ENCODE results near the gene CNTNAP5. TPM values are rescaled to one million over a fixed set of nuclear protein-coding genes. Genes with fewer than 3 reads are reported as not detected.

Gene CNTNAP5
- total RNA-seq, 2 donors from 2014 or later, result 0.11 TPM; not detected in 1

GRCh38 chr2:124959581-124959980 lies 934.5 kb downstream of the CNTNAP5 start:
- no peak for DNase-seq (ENCODE audit: low spot score)
- Histone ChIP-seq H3K4me3 (no peak overlapping the region), H3K9me3 (no peaks in the 10 kb centered on the region), H3K36me3 (no peaks in the 10 kb centered on the region), H3K27ac (no peak overlapping the region), H3K4me1 (replicated peaks) (no peaks in the 10 kb centered on the region), H3K27me3 (replicated peaks; ENCODE audit: insufficient read depth) (no peaks in the 10 kb centered on the region)
- WGBS, result 34% methylated on average over 1 of the region's 1 CpG
- intact Hi-C loops (cut with DNase I), result no loop called here
- TF ChIP-seq POLR2A (IDR thresholded peaks at IDR 0.05), result no peak
- TF ChIP-seq CTCF (IDR thresholded peaks at IDR 0.05), result no peak

GRCh38 chr2:124961132-124961531 lies 936.0 kb downstream of the CNTNAP5 start:
- WGBS, result 75% methylated on average over 4 of the region's 4 CpGs
- H3K36me3 ChIP-seq, result no peaks in the 10 kb centered on the region
- no peaks in the 10 kb centered on the region for H3K9me3 ChIP-seq
- no peaks in the 10 kb centered on the region for H3K4me1 ChIP-seq (replicated peaks)
- no peak overlapping the region for H3K27ac ChIP-seq
- no peaks in the 10 kb centered on the region for H3K27me3 ChIP-seq (replicated peaks; ENCODE audit: insufficient read depth)
- DNase-seq (ENCODE audit: low spot score), result no peak
- intact Hi-C loops (cut with DNase I), result no loop called here
- TF ChIP-seq POLR2AphosphoS5 (IDR thresholded peaks at IDR 0.05), result no peak
- H3K4me3 ChIP-seq, result no peak overlapping the region

Small RNAs within 50 kb of the gene (small RNA-seq; reads per million reads assigned to genes)
- gene AC019159.1 (0 reads per million in 2 donors), gene MTND5P22 (0 reads per million in 2 donors), gene RNA5SP102 (0 reads per million in 2 donors)
